A549 (cell line): ENCODE measurements around the gene RHBDL1. TPM values are rescaled to one million over a fixed set of nuclear protein-coding genes. Genes with fewer than 3 reads are reported as not detected.

Experiments
- ATAC-seq, 2 experiments: fragments of 200-7000 bp in 1 of 2; fragments of >200 bp in 1 of 2; cut with Nextera tagmentation in 1 of 2; cut with Tn5 transposase in 1 of 2; 3 replicates each; pipeline versions ENCODE4 v1.8.0 to v1.9.1; 2018 to 2020; ENCODE audit warnings: mild to moderate bottlenecking in 1 of 2, moderate library complexity in 1 of 2
- CTCF ChIA-PET: fragments of 300-600 bp; sonication (Branson Sonifier 250); formaldehyde crosslinking; extraction: SDS; loops from one replicate; lab custom pipeline; 2021; ENCODE audit warnings: antibody characterized with exemption, inconsistent platforms; lab: Yijun Ruan, JAX
- POLR2A ChIA-PET: fragments of 350-600 bp; formaldehyde crosslinking; extraction: SDS; loops from one replicate; lab custom pipeline; 2021; ENCODE audit warnings: antibody characterized with exemption, inconsistent platforms; lab: Yijun Ruan, JAX
- DNase-seq, 2 experiments: peaks; one replicate each; pipeline versions ENCODE4 v3.0.0 to v3.0.0-alpha.2; 2011 to 2016; ENCODE audit warnings: low read depth in 1 of 2, low spot score in 1 of 2
- FAIRE-seq: peaks from 2 replicates; lab custom pipeline; 2011; peaks lifted over from hg19 to GRCh38; lab: Jason Lieb, UNC
- H3K27ac ChIP-seq, 2 experiments: fragments of >200 bp; sonication (Bioruptor Twin); formaldehyde crosslinking; 3 replicates each; pipeline ENCODE4 v1.5.1; 2016 to 2017
- H3K4me1 ChIP-seq: fragments of >200 bp; sonication (Bioruptor Twin); formaldehyde crosslinking; 3 replicates; pipeline ENCODE4 v1.6.1; 2016
- H3K4me2 ChIP-seq: fragments of >200 bp; sonication (Bioruptor Twin); formaldehyde crosslinking; 3 replicates; pipeline ENCODE4 v1.6.1; 2016
- H3K4me3 ChIP-seq: fragments of >200 bp; sonication (Bioruptor Twin); formaldehyde crosslinking; 3 replicates; pipeline ENCODE4 v1.5.1; 2016
- H3K9me3 ChIP-seq: fragments of >200 bp; sonication (Bioruptor Twin); formaldehyde crosslinking; 3 replicates; pipeline ENCODE4 v1.6.1; 2016
- CBX2 ChIP-seq: fragments of 200-600 bp; sonication (generic); IDR thresholded peaks from 2 replicates; pipeline ENCODE4 v1.6.1; 2016; ENCODE audit warnings: low read depth, mild to moderate bottlenecking, borderline replicate concordance
- CBX8 ChIP-seq: fragments of 200-600 bp; sonication (generic); IDR thresholded peaks from 2 replicates; pipeline ENCODE4 v1.6.1; 2016
- CHD2 ChIP-seq: fragments of 150-350 bp; IDR thresholded peaks from 2 replicates; pipeline ENCODE4 v1.6.1; 2014; ENCODE audit warnings: low read length; ENCODE audit not compliant: partially characterized antibody
- E2F6 ChIP-seq: IDR thresholded peaks from 2 replicates; pipeline ENCODE4 v1.6.1; 2012; ENCODE audit warnings: low read depth, borderline replicate concordance
- EP300 ChIP-seq, 2 experiments: fragments of >200 bp; sonication (Bioruptor Twin); formaldehyde crosslinking; IDR thresholded peaks; 2 replicates in 1 of 2; 3 replicates in 1 of 2; pipeline ENCODE4 v1.6.1; 2016 to 2017
- ESRRA ChIP-seq: fragments of 150-350 bp; IDR thresholded peaks from 2 replicates; pipeline ENCODE4 v1.6.1; 2014; ENCODE audit warnings: mild to moderate bottlenecking, low read length, borderline replicate concordance
- FOSL2 ChIP-seq, 2 experiments: fragments of 450-650 bp in 1 of 2; fragments of >200 bp in 1 of 2; sonication (Bioruptor Twin) in 1 of 2; formaldehyde crosslinking; IDR thresholded peaks; 2 replicates each; pipeline versions ENCODE4 v1.5.0 to v1.6.1; 2016 to 2020; ENCODE audit warnings: mild to moderate bottlenecking in 1 of 2, moderate library complexity in 1 of 2
- FOXS1 ChIP-seq: fragments of 250-450 bp; sonication (Bioruptor Pico); IDR thresholded peaks from 2 replicates; pipeline ENCODE4 v1.5.0; 2020; ENCODE audit warnings: mild to moderate bottlenecking, moderate library complexity
- HES2 ChIP-seq: fragments of >200 bp; sonication (Bioruptor Twin); formaldehyde crosslinking; IDR thresholded peaks from 2 replicates; pipeline ENCODE4 v1.6.1; 2016
- HMGXB4 ChIP-seq: fragments of 250-450 bp; sonication (Bioruptor Pico); IDR thresholded peaks from 2 replicates; pipeline ENCODE4 v1.5.0; 2021; ENCODE audit warnings: mild to moderate bottlenecking, moderate library complexity, borderline replicate concordance
- HOXB13 ChIP-seq: fragments of 250-450 bp; sonication (Bioruptor Pico); IDR thresholded peaks from 2 replicates; pipeline ENCODE4 v1.5.0; 2020; ENCODE audit warnings: low read depth, mild to moderate bottlenecking, moderate library complexity
- HOXB5 ChIP-seq: fragments of 250-450 bp; sonication (Bioruptor Pico); IDR thresholded peaks from 2 replicates; pipeline ENCODE4 v1.5.0; 2020; ENCODE audit warnings: mild to moderate bottlenecking, moderate library complexity
- KDM1A ChIP-seq: fragments of 200-600 bp; sonication (generic); IDR thresholded peaks from 2 replicates; pipeline ENCODE4 v1.6.1; 2016; ENCODE audit warnings: low read depth, mild to moderate bottlenecking
- MAX ChIP-seq: IDR thresholded peaks from 2 replicates; pipeline ENCODE4 v1.6.1; 2012
- PBX3 ChIP-seq: IDR thresholded peaks from 2 replicates; pipeline ENCODE4 v1.6.1; 2012
- POLR2A ChIP-seq: IDR thresholded peaks from 2 replicates; pipeline ENCODE4 v1.6.1; 2012; ENCODE audit warnings: mild to moderate bottlenecking, low read length
- POLR2AphosphoS2 ChIP-seq: conservative IDR thresholded peaks from 2 replicates; pipeline ENCODE4 v1.6.1; 2012; ENCODE audit warnings: low read length, improper control_type of control experiment, inconsistent platforms
- RFX5 ChIP-seq: fragments of 450-650 bp; IDR thresholded peaks from 2 replicates; pipeline ENCODE4 v1.7.1; 2014; ENCODE audit warnings: antibody characterized with exemption, mild to moderate bottlenecking, moderate library complexity
- RNF2 ChIP-seq: fragments of 200-600 bp; sonication (generic); IDR thresholded peaks from 2 replicates; pipeline ENCODE4 v1.6.1; 2016; ENCODE audit warnings: low read depth, mild to moderate bottlenecking, antibody characterized with exemption, moderate library complexity, borderline replicate concordance
- USF2 ChIP-seq: fragments of 450-650 bp; IDR thresholded peaks from 2 replicates; pipeline ENCODE4 v1.6.1; 2014; ENCODE audit warnings: antibody characterized with exemption
- WGBS: methylation state at CpG from one replicate; pipeline ENCODE4 v1.1.6; 2017; ENCODE audit errors: missing lambda C conversion rate; 5-methylcytosine and 5-hydroxymethylcytosine counted together
- polyA plus RNA-seq, 4 experiments: library from polyadenylated mRNA; depleted of rRNA in 3 of 4; stranded (reverse); fragments of >200 nt; fragmentation: RNase III in 1 of 4; extraction: RNeasy Plus Mini Kit Qiagen cat#74134 plus additional on column Dnase treatment in 1 of 4; gene quantifications; 2 replicates in 3 of 4; 3 replicates in 1 of 4; pipeline ENCODE4 v1.2.3, GENCODE V29; 2011 to 2017

The RHBDL1 gene
- polyA plus RNA-seq, 2 of the 4 experiments (the other 2 are of a cell fraction), result 0.56 to 1.4 TPM

GRCh38 chr16:694863-695354 is 19.4 kb downstream of the RHBDL1 start:
- ChIA-PET POLR2A (interaction anchor here (1.1 to 1.6 kb wide), 4 partner anchors 9 to 26 kb away, joined by 3 to 7 read pairs (median 6); partner anchors contain the start of gene ANTKMT), CTCF (interaction anchor here (1.0 to 2.5 kb wide), 8 partner anchors 9 to 90 kb away, joined by 3 to 25 read pairs (median 5); no protein-coding TSS in a partner anchor)
- DNase-seq (no peak), ATAC-seq (no peak), FAIRE-seq (no peak)
- H3K9me3 ChIP-seq, result no peaks in the 10 kb centered on the region
- peak overlapping the region; percentile 37 for H3K4me3 ChIP-seq
- 11% methylated on average over 9 of the region's 37 CpGs for WGBS
- peak overlapping the region in 1 of 2 experiments; percentile 76; a peak in 4 of 6 replicates for H3K27ac ChIP-seq
- no peak for TF ChIP-seq ESRRA
- no peak for TF ChIP-seq CBX8
- no peak for TF ChIP-seq PBX3
- no peak for TF ChIP-seq CHD2
- no peak for TF ChIP-seq HOXB13 (CRISPR knock-in tag)
- no peak for TF ChIP-seq USF2
- H3K4me2 ChIP-seq, result peak overlapping the region; percentile 91
- peaks cover 18% of the 10 kb centered on the region; the same call in 2 of the 3 replicates for H3K4me1 ChIP-seq

- WGBS, result 16% methylated on average over 30 of the region's 71 CpGs
- ATAC-seq (peak; percentile 38 to 61), DNase-seq (peak in 1 of 2 experiments; percentile 78), FAIRE-seq (no peak)
- peak overlapping the region; percentile 37 for H3K4me3 ChIP-seq
- ChIA-PET POLR2A (interaction anchor here (1.1 to 1.6 kb wide), 4 partner anchors 10 to 25 kb away, joined by 3 to 7 read pairs (median 6); partner anchors contain the start of gene ANTKMT), CTCF (interaction anchor here (0.9 to 2.5 kb wide), 10 partner anchors 8 to 90 kb away, joined by 3 to 25 read pairs (median 4); partner anchors contain the start of gene RHOT2)
- H3K4me1 ChIP-seq, result peaks cover 22% of the 10 kb centered on the region; the same call in 2 of the 3 replicates
- peak; percentile 93 for TF ChIP-seq E2F6
- TF ChIP-seq POLR2A, result peak; percentile 42; the same call in 1 of the 2 replicates
- no peak for TF ChIP-seq KDM1A
- 0 out of 2 replicates have a peak, but pooled peaks have one; percentile 43 for TF ChIP-seq RNF2
- TF ChIP-seq EP300 (IDR thresholded peaks at IDR 0.05), result no peak
- TF ChIP-seq MAX, result peak; percentile 96
- no peak for TF ChIP-seq HES2
- TF ChIP-seq USF2, result peak; percentile 77
- H3K4me2 ChIP-seq, result peak overlapping the region; percentile 91
- no peaks in the 10 kb centered on the region for H3K9me3 ChIP-seq
- peak overlapping the region; percentile 51 to 76; a peak in 5 of 6 replicates for H3K27ac ChIP-seq
These were observed 20.1 kb downstream of the RHBDL1 start for GRCh38 chr16:695355-696089.

- DNase-seq (no peak), FAIRE-seq (no peak), ATAC-seq (no peak)
- 43% methylated on average over 9 of the region's 19 CpGs for WGBS
- no peak overlapping the region for H3K4me3 ChIP-seq
- H3K4me1 ChIP-seq, result peaks cover 26% of the 10 kb centered on the region; the same call in 2 of the 3 replicates
- no peak for TF ChIP-seq RFX5
- no peak for TF ChIP-seq FOXS1 (CRISPR knock-in tag)
- TF ChIP-seq FOSL2 (IDR thresholded peaks at IDR 0.05), result no peak
- no peak for TF ChIP-seq FOSL2 (CRISPR knock-in tag; IDR thresholded peaks at IDR 0.05)
- TF ChIP-seq HMGXB4 (CRISPR knock-in tag), result no peak
- TF ChIP-seq HOXB5 (CRISPR knock-in tag), result no peak
- TF ChIP-seq CBX2, result no peak
- TF ChIP-seq POLR2AphosphoS2, result no peak
- TF ChIP-seq EP300 (IDR thresholded peaks at IDR 0.05), result no peak
- H3K27ac ChIP-seq, result no peak overlapping the region
- ChIA-PET POLR2A (interaction anchor here (0.7 kb wide), 1 partner anchor 10 kb away, joined by 4 read pairs; no protein-coding TSS in a partner anchor), CTCF (interaction anchor here (0.6 to 1.7 kb wide), 2 partner anchors 23 to 120 kb away, joined by 3 to 4 read pairs; no protein-coding TSS in a partner anchor)
- H3K4me2 ChIP-seq, result no peak overlapping the region
- H3K9me3 ChIP-seq, result no peaks in the 10 kb centered on the region
These were observed 23.6 kb downstream of the RHBDL1 start for GRCh38 chr16:698911-699671.
